Spleen (tissue), 11 donors: ENCODE results near the gene PROK1. TPM values are rescaled to one million over a fixed set of nuclear protein-coding genes. Genes with fewer than 3 reads are reported as not detected.

ENCODE experiments used
- DNase-seq: peaks from one replicate; pipeline ENCODE4 v3.0.0-alpha.2; 2020
- H3K27ac ChIP-seq, 8 donors: fragments of 200-600 bp; sonication (generic) in 7 of 8; 1 replicate in 4 of 8; 2 replicates in 4 of 8; pipeline versions ENCODE4 v1.5.0 to v1.8.0; 2016 to 2021; ENCODE audit warnings: inconsistent platforms in 4 of 8, mild to moderate bottlenecking in 4 of 8, moderate library complexity in 1 of 8
- H3K27me3 ChIP-seq, 7 donors: fragments of 200-600 bp; sonication (generic) in 6 of 7; replicated peaks in 1 of 7; 1 replicate in 4 of 7; 2 replicates in 3 of 7; pipeline versions ENCODE4 v1.5.0 to v1.8.0; 2016 to 2021; ENCODE audit warnings: inconsistent platforms in 3 of 7, mild to moderate bottlenecking in 1 of 7
- H3K36me3 ChIP-seq, 6 donors: fragments of 200-600 bp; sonication (generic) in 5 of 6; 1 replicate in 4 of 6; 2 replicates in 2 of 6; pipeline versions ENCODE4 v1.5.0 to v1.8.0; 2016 to 2021; ENCODE audit warnings: inconsistent platforms in 2 of 6
- H3K4me1 ChIP-seq, 6 donors: fragments of 200-600 bp; sonication (generic) in 5 of 6; 1 replicate in 3 of 6; 2 replicates in 3 of 6; pipeline versions ENCODE4 v1.5.0 to v1.8.0; 2016 to 2021; ENCODE audit warnings: inconsistent platforms in 3 of 6
- H3K4me3 ChIP-seq, 8 donors: fragments of 200-600 bp; sonication (generic) in 7 of 8; 1 replicate in 4 of 8; 2 replicates in 4 of 8; pipeline versions ENCODE4 v1.5.0 to v1.8.0; 2016 to 2021; ENCODE audit warnings: inconsistent platforms in 4 of 8, mild to moderate bottlenecking in 4 of 8, moderate library complexity in 2 of 8
- H3K9me3 ChIP-seq, 8 donors: fragments of 200-600 bp; sonication (generic) in 7 of 8; 1 replicate in 4 of 8; 2 replicates in 4 of 8; pipeline versions ENCODE4 v1.5.0 to v1.8.0; 2016 to 2021; ENCODE audit warnings: inconsistent platforms in 4 of 8
- CTCF ChIP-seq, 11 experiments: fragments of 200-600 bp in 7 of 11; fragments of 450-650 bp in 4 of 11; sonication (generic) in 4 of 11; IDR thresholded peaks in 8 of 11; conservative IDR thresholded peaks in 3 of 11; 1 replicate in 7 of 11; 2 replicates in 4 of 11; pipeline versions ENCODE4 v1.4.0 to v1.8.0; 2016 to 2021; ENCODE audit warnings: antibody characterized with exemption in 11 of 11, inconsistent platforms in 4 of 11, mild to moderate bottlenecking in 1 of 11
- POLR2A ChIP-seq, 3 donors: fragments of 450-650 bp; IDR thresholded peaks; one replicate each; pipeline ENCODE4 v1.5.1; 2017; ENCODE audit warnings: antibody characterized with exemption in 3 of 3, mild to moderate bottlenecking in 1 of 3
- POLR2AphosphoS5 ChIP-seq, 3 donors: sonication (generic); formaldehyde crosslinking; IDR thresholded peaks; one replicate each; pipeline ENCODE4 v1.5.1; 2017; ENCODE audit warnings: antibody characterized with exemption in 3 of 3
- WGBS, 5 donors: extraction: QIAGEN DNeasy Blood & Tissue Kit in 3 of 5; methylation state at CpG; one replicate each; pipeline versions ENCODE4 v1.1.5 to v1.1.7; 2013 to 2018; 5-methylcytosine and 5-hydroxymethylcytosine counted together
- intact Hi-C: fragments of 100-400 bp; cut with DNase I; formaldehyde crosslinking; loops from one replicate; pipeline ENCODE4 v1.15.0; 2023; ENCODE audit warnings: low total_unique reads
- polyA plus RNA-seq, 3 donors: library from polyadenylated mRNA; stranded (reverse); fragments of 200-250 nt; gene quantifications; one replicate each; pipeline ENCODE4 v1.2.1, GENCODE V29; 2013
- total RNA-seq, 7 donors: library from RNA; depleted of rRNA in 3 of 7; stranded (reverse); fragments of >200 nt in 3 of 7; fragmentation: NEBNext Ultra II Directional in 4 of 7; extraction: Animal tissue kit (Norgen Biotek cat#: 25700) in 4 of 7; gene quantifications; one replicate each; pipeline versions ENCODE4 v1.1.0 to v1.2.1, GENCODE V29; 2016 to 2021
- donor health status: healthy with polysubstance abuse.
- donor health status: DM: no; HTN: no; CAD: no; lungs with moderate emphysema.
- donor health status: DM: no; HTN: no; CAD: no.
- donor health status: Bipolar disorder and iron deficiency.
- donor health status: healthy.
- donor health status: DM: no; HTN: no; CAD: no.
- donor health status: DM: yes; HTN: yes; CAD: no.

PROK1 gene
- total and polyA plus RNA-seq, 10 donors, result 0.07 to 2.5 (median 0.51) TPM; not detected in 3

- 77 to 92% (median 86%) methylated on average over 10 of the region's 10 CpGs for WGBS, 5 donors
- H3K27me3 ChIP-seq, result no peaks in the 10 kb centered on the region
- no peak overlapping the region for H3K4me3 ChIP-seq
- no peaks in the 10 kb centered on the region for H3K4me1 ChIP-seq
- intact Hi-C loops, result no loop called here
- no peaks in the 10 kb centered on the region for H3K36me3 ChIP-seq
- no peak for TF ChIP-seq POLR2AphosphoS5 (IDR thresholded peaks at IDR 0.05)
- no peak for TF ChIP-seq CTCF (IDR thresholded peaks at IDR 0.05 in 8 of 11, conservative IDR thresholded peaks at IDR 0.05 in 3 of 11)
- no peak for TF ChIP-seq POLR2A (IDR thresholded peaks at IDR 0.05)
- no peak for DNase-seq
- no peaks in the 10 kb centered on the region for H3K9me3 ChIP-seq
- peak overlapping the region in 1 of 8 donors; percentile 16 for H3K27ac ChIP-seq
Measured at GRCh38 chr1:110420023-110420662, 30.8 kb upstream of the PROK1 start.

- no peaks in the 10 kb centered on the region for H3K27me3 ChIP-seq
- no peaks in the 10 kb centered on the region for H3K9me3 ChIP-seq
- intact Hi-C loops, result no loop called here
- TF ChIP-seq POLR2AphosphoS5 (IDR thresholded peaks at IDR 0.05) (no peak), POLR2A (IDR thresholded peaks at IDR 0.05) (no peak), CTCF (IDR thresholded peaks at IDR 0.05 in 8 of 11, conservative IDR thresholded peaks at IDR 0.05 in 3 of 11) (no peak)
- no peak for DNase-seq
- no peak overlapping the region for H3K4me3 ChIP-seq
- H3K36me3 ChIP-seq, result no peaks in the 10 kb centered on the region
- peak overlapping the region in 1 of 8 donors; percentile 16 for H3K27ac ChIP-seq
- WGBS, 5 donors, result 27 to 45% (median 38%) methylated on average over 2 of the region's 2 CpGs
- H3K4me1 ChIP-seq, result no peaks in the 10 kb centered on the region
Measured at GRCh38 chr1:110420874-110421793, 29.8 kb upstream of the PROK1 start.

- intact Hi-C loops, result no loop called here
- Histone ChIP-seq H3K4me1 (peaks cover 0 to 9% (median 2%) of the 10 kb centered on the region in 6 donors), H3K9me3 (no peaks in the 10 kb centered on the region), H3K36me3 (no peaks in the 10 kb centered on the region), H3K4me3 (no peak overlapping the region), H3K27ac (no peak overlapping the region), H3K27me3 (no peaks in the 10 kb centered on the region)
- WGBS, 5 donors, result 66 to 81% (median 73%) methylated on average over 9 of the region's 9 CpGs
- TF ChIP-seq CTCF (IDR thresholded peaks at IDR 0.05 in 8 of 11, conservative IDR thresholded peaks at IDR 0.05 in 3 of 11) (no peak), POLR2A (IDR thresholded peaks at IDR 0.05) (no peak), POLR2AphosphoS5 (IDR thresholded peaks at IDR 0.05) (no peak)
- DNase-seq, result no peak
Measured at GRCh38 chr1:110424699-110425611, 26.0 kb upstream of the PROK1 start.
